ENCODE data around the gene ZSCAN10. TPM values are rescaled to one million over a fixed set of nuclear protein-coding genes. Genes with fewer than 3 reads are reported as not detected.
"Not testable (repeated sequence)": the region's sequence is repeated elsewhere in the genome, so short reads cannot be mapped to it uniquely, and the experiment has no call there.

ZSCAN10 gene
- total and polyA plus RNA-seq, 2 donors, result not detected

GRCh38 chr16:3140603-3141427 lies 41.7 kb upstream of the ZSCAN10 start:
- WGBS, result 95% methylated on average over 69 of the region's 69 CpGs
- peaks cover 2% of the 10 kb centered on the region for H3K36me3 ChIP-seq (ENCODE audit: insufficient read depth)
- no peak overlapping the region for H3K27ac ChIP-seq (ENCODE audit: low read depth)
- H3K4me1 ChIP-seq (ENCODE audit: insufficient read depth), result no peaks in the 10 kb centered on the region
- no peak overlapping the region for H3K4me3 ChIP-seq (ENCODE audit: low read depth, low read length)
- DNase-seq (ENCODE audit: extremely low spot score), result no peak

DNA sequence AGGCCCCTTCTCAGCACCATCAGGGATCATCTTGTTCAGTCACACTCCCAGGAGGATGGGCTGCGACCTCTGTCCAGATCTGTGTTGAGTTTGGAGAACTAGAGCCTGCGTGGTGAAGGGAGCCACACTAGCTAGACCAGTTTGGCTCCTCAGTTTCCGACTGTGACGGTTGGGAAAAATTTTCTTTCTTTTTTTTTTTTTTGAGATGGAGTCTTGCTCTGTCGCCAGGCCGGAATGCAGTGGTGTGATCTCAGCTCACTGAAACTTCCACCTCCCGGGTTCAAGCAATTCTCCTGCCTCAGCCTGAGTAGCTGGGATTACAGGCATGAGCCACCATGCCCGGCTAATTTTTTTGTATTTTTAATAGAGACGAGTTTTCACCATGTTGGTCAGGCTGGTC lies 40.5 kb upstream of the ZSCAN10 start:
- H3K27ac ChIP-seq (ENCODE audit: low read depth); H3K4me1 ChIP-seq (ENCODE audit: insufficient read depth); DNase-seq (ENCODE audit: extremely low spot score); H3K36me3 ChIP-seq (ENCODE audit: insufficient read depth); H3K4me3 ChIP-seq (ENCODE audit: low read depth, low read length): not testable (repeated sequence)
- WGBS, result 86% methylated on average over 9 of the region's 9 CpGs

GRCh38 chr16:3138823-3139426 lies 39.8 kb upstream of the ZSCAN10 start:
- WGBS, result 91% methylated on average over 14 of the region's 14 CpGs

DNA sequence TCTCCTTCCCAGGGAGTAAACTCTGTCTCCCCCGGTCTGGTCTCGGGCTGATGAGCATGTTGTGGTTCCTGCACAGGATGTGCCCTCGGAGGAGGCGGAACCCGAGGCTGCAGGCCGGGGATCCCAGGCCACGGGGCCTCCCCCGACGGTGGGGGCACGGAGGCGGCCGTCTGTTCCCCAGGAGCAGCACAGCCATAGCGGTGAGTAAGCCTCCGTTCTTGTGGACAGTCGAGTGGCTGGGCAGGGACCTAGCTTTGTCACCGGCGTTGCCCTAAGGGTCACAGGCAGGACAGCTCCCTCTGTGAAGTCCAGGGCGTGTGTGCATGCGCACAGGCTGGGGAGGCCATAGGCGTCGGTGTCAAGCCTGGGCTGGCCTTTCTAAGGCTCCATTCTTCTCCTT lies 39.2 kb upstream of the ZSCAN10 start:
- Histone ChIP-seq H3K27ac (ENCODE audit: low read depth) (no peak overlapping the region), H3K36me3 (ENCODE audit: insufficient read depth) (peaks cover 2% of the 10 kb centered on the region), H3K4me1 (ENCODE audit: insufficient read depth) (no peaks in the 10 kb centered on the region), H3K4me3 (ENCODE audit: low read depth, low read length) (no peak overlapping the region)
- 91% methylated on average over 21 of the region's 21 CpGs for WGBS
- DNase-seq (ENCODE audit: extremely low spot score), result no peak

More at GRCh38 chr16:3138823-3139426, 39.8 kb upstream of the ZSCAN10 start:
- H3K4me1 ChIP-seq (ENCODE audit: insufficient read depth), result no peaks in the 10 kb centered on the region
- H3K27ac ChIP-seq (ENCODE audit: low read depth), result no peak overlapping the region
- no peak for DNase-seq (ENCODE audit: extremely low spot score)
- H3K4me3 ChIP-seq (ENCODE audit: low read depth, low read length), result no peak overlapping the region
- peaks cover 2% of the 10 kb centered on the region for H3K36me3 ChIP-seq (ENCODE audit: insufficient read depth)

- WGBS, result 96% methylated on average over 13 of the region's 13 CpGs
- Histone ChIP-seq H3K4me1 (ENCODE audit: insufficient read depth) (no peaks in the 10 kb centered on the region), H3K4me3 (ENCODE audit: low read depth, low read length) (no peak overlapping the region), H3K36me3 (ENCODE audit: insufficient read depth) (peaks cover 2% of the 10 kb centered on the region), H3K27ac (ENCODE audit: low read depth) (no peak overlapping the region)
- no peak for DNase-seq (ENCODE audit: extremely low spot score)
These were observed 38.2 kb upstream of the ZSCAN10 start for GRCh38 chr16:3137267-3137666.

GRCh38 chr16:3135126-3135715 lies 36.1 kb upstream of the ZSCAN10 start:
- Histone ChIP-seq H3K4me1 (ENCODE audit: insufficient read depth) (no peaks in the 10 kb centered on the region), H3K36me3 (ENCODE audit: insufficient read depth) (peaks cover 2% of the 10 kb centered on the region), H3K4me3 (ENCODE audit: low read depth, low read length) (peak overlapping the region; percentile 84), H3K27ac (ENCODE audit: low read depth) (peak overlapping the region; percentile 69)
- DNase-seq (ENCODE audit: extremely low spot score), result no peak
- WGBS, result under 1% methylated on average over 43 of the region's 43 CpGs

- Histone ChIP-seq H3K36me3 (ENCODE audit: insufficient read depth) (peaks cover 2% of the 10 kb centered on the region), H3K4me3 (ENCODE audit: low read depth, low read length) (peak within 1 kb of the TSS; percentile 84), H3K4me1 (ENCODE audit: insufficient read depth) (no peaks in the 10 kb centered on the region), H3K27ac (ENCODE audit: low read depth) (peak within 1 kb of the TSS; percentile 93)
- under 1% methylated on average over 63 of the region's 63 CpGs for WGBS
- peak; percentile 97 for DNase-seq (ENCODE audit: extremely low spot score)
These were observed 35.4 kb upstream of the ZSCAN10 start, which contains the start of gene ZNF213 for GRCh38 chr16:3134338-3135125. TSS of gene ZNF213 (plus strand) at chr16:3135029. CDS start at chr16:3137281, 2,252 bp downstream.

DNA sequence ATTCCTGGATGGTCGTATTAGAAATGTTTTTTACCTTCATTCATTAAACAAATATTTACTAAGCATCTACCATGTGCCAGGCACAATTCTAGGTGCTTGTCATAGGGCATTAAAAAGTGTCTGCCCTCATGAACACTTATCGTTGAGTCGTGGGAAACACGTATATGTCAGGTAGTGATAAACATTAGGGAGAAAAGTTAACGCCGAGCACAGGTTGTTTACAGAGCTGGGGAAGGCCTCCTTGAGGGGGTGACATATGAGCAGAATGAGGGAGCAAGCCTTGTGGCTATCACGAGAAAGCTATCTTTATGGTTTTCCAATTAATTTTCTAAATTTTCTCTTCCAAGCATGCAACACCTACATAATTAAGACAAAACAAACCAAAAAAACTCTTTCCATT lies 34.8 kb upstream of the ZSCAN10 start:
- H3K4me1 ChIP-seq (ENCODE audit: insufficient read depth), result no peaks in the 10 kb centered on the region
- WGBS, result 14% methylated on average over 7 of the region's 7 CpGs
- H3K27ac ChIP-seq (ENCODE audit: low read depth), result peak overlapping the region; percentile 93
- no peak for DNase-seq (ENCODE audit: extremely low spot score)
- H3K36me3 ChIP-seq (ENCODE audit: insufficient read depth), result peaks cover 2% of the 10 kb centered on the region
- peak overlapping the region; percentile 84 for H3K4me3 ChIP-seq (ENCODE audit: low read depth, low read length)

DNA sequence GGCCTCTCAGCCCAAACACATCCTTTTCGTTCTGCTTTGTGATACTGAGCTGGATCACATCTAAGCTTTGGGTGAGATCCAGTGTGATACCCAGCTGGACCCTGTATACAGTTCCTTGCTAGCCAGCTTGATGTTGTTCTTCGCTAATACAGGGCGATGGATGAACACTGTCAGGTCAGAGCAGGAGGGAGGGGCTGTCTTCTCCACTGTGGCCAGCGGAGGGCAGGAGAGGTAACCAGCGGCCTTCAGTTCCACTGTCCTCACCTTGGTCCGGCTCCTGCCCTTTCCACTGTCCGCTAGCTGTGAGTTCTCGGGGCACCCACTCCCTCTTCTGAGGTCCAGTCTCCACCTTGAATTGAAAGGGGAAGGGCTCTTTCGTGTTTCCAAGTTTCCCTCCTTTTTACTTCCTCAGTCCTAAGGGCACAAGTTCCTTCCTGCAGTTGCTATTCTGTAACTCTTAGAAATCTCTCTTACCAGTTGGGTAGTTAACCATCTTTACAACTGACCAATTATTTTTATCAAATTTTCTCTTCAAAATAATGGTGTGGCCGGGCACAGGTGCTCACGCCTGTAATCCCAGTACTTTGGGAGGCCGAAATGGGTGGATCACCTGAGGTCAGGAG lies 32.8 kb upstream of the ZSCAN10 start:
- Histone ChIP-seq H3K4me3 (ENCODE audit: low read depth, low read length) (no peak overlapping the region), H3K27ac (ENCODE audit: low read depth) (no peak overlapping the region), H3K36me3 (ENCODE audit: insufficient read depth) (no peaks in the 10 kb centered on the region), H3K4me1 (ENCODE audit: insufficient read depth) (no peaks in the 10 kb centered on the region)
- WGBS, result 69% methylated on average over 12 of the region's 12 CpGs
- no peak for DNase-seq (ENCODE audit: extremely low spot score)

DNA sequence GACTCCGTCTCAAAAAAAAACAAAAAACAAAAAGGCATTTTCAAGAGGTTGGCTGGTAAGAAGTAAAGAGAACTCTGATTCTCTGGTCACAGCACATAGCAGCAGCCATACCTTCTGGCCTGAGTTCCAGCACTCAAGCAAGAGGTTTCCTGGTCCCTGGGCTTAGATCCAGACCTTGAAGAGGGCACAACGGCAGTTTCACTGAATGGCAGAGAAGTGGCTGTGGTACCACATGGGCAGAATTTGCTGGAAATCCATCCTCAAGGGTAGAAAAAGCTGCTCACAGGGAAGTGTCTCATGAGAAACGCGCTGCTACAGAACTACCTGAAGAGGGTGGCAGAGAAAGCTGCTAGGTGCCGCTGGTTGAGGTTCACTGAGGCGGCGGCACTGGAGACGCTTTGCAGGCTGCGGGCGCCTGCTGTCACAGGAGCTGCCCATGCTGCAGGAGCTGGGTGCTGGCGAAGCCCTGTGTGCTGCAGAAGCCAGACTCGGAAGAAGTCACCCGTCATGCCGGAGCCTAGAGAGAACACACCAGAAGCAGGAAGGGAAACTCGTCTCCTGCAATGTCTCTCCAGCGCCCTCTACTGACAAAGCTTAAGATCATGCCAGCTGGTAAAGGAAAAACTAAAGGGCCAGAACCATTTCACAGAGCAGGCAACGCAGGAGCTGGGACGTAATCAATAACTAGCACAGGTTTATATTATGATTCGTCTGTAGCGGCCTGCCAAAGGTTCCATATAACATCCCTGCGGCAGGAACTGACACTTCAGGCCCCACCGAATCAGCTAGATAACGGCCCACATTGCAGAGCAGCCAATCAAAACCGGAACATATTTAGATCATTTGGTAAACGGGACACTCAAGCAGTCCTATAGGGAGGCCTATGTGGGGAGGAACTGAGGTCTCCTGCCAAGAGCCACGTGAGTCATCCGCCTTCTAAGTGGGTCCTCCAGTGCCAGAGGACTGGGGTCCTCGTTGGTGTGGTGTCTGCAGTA lies 30.3 kb upstream of the ZSCAN10 start:
- Histone ChIP-seq H3K36me3 (ENCODE audit: insufficient read depth) (no peaks in the 10 kb centered on the region), H3K27ac (ENCODE audit: low read depth) (no peak overlapping the region), H3K4me3 (ENCODE audit: low read depth, low read length) (peak overlapping the region; percentile 43), H3K4me1 (ENCODE audit: insufficient read depth) (no peaks in the 10 kb centered on the region)
- DNase-seq (ENCODE audit: extremely low spot score), result peak; percentile 74
- WGBS, result 17% methylated on average over 28 of the region's 28 CpGs

- H3K36me3 ChIP-seq (ENCODE audit: insufficient read depth), result no peaks in the 10 kb centered on the region
- no peak for DNase-seq (ENCODE audit: extremely low spot score)
- no peak overlapping the region for H3K4me3 ChIP-seq (ENCODE audit: low read depth, low read length)
- H3K27ac ChIP-seq (ENCODE audit: low read depth), result no peak overlapping the region
- 72% methylated on average over 6 of the region's 6 CpGs for WGBS
- no peaks in the 10 kb centered on the region for H3K4me1 ChIP-seq (ENCODE audit: insufficient read depth)
These were observed 28.7 kb upstream of the ZSCAN10 start for GRCh38 chr16:3127745-3128144.
